Hepatocyte (in vitro differentiated cells): ENCODE measurements around the gene CCDC9B.

Source experiments
- CTCF ChIP-seq: fragments of 200-600 bp; sonication (generic); IDR thresholded peaks from 2 replicates; pipeline ENCODE4 v1.5.1; 2016; ENCODE audit warnings: antibody characterized with exemption, mild to moderate bottlenecking; ENCODE audit not compliant: poor library complexity
- EZH2 ChIP-seq: fragments of 200-600 bp; sonication (generic); IDR thresholded peaks from 2 replicates; pipeline ENCODE4 v1.6.1; 2016; ENCODE audit warnings: antibody characterized with exemption, mild to moderate bottlenecking, borderline replicate concordance
- EZH2phosphoT487 ChIP-seq: fragments of 200-600 bp; sonication (generic); IDR thresholded peaks from one replicate; pipeline ENCODE4 v1.6.1; 2018; ENCODE audit warnings: antibody characterized with exemption, mild to moderate bottlenecking, low read depth, moderate library complexity; ENCODE audit not compliant: unreplicated experiment, severe bottlenecking

- TF ChIP-seq CTCF (no peak), EZH2phosphoT487 (no peak), EZH2 (no peak)
These were observed 17.2 kb upstream of the CCDC9B start, which contains the start of gene DISP2 for GRCh38 chr15:40357723-40358470.
